Measurements from ENCODE around the gene SSBP2.

GRCh38 chr5:81429363-81429762 is 321.5 kb downstream of the SSBP2 start:
- TF ChIP-seq TAF1 (IDR thresholded peaks at IDR 0.05; ENCODE audit: borderline replicate concordance, insufficient read depth, low read length) = no peak
- no peak for TF ChIP-seq REST (IDR thresholded peaks at IDR 0.05; ENCODE audit: insufficient read depth in 1 of 2, low read depth in 2 of 2, low read length in 2 of 2)

Measured in PFSK-1 (cell line).